Stimulated activated CD8-positive, alpha-beta memory T cell treated with anti-CD3 and anti-CD28 coated beads, Interleukin-4, amount 100 ng/mL, for 4 hours (primary cell): ENCODE results near the gene PRKAR1B.

Source experiments
- DNase-seq, 2 donors: peaks; one replicate each; pipeline ENCODE4 v3.0.0-alpha.2; 2020; ENCODE audit warnings: low read depth in 2 of 2, low spot score in 1 of 2

Gene PRKAR1B

DNA sequence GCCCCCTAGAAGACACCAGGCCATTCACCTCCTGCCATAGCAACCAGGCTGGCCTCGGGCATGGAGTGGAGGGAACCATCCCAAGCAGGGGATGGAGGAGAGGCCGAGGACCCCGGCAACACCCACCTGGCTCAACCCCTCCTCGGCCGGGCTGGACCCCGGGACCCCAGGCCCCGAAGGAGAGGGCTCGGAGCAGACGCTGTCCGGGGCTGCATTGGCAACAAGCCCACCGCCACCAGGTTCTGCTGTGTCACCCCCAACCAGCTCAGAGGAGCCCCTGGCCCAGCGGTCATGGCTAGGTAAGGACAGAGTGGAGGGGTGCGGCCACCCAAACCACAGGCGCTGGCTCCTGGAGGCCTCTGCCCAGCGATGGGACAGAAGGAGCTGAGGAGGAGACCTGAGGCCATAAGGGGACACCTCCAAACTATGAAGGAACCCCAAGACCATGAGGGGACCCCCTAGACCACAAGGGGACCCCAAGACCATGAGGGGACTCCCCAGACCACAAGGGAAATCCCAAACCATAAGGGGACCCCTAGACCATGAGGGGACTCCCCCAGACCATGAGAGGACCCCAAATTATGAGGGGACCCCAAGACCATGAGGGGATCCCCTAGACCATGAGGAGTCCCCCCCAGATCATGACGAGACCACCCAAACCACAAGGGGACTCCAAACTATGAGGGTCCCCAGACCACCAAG is 132.7 kb downstream of the PRKAR1B start:
- DNase-seq = no peak

DNA sequence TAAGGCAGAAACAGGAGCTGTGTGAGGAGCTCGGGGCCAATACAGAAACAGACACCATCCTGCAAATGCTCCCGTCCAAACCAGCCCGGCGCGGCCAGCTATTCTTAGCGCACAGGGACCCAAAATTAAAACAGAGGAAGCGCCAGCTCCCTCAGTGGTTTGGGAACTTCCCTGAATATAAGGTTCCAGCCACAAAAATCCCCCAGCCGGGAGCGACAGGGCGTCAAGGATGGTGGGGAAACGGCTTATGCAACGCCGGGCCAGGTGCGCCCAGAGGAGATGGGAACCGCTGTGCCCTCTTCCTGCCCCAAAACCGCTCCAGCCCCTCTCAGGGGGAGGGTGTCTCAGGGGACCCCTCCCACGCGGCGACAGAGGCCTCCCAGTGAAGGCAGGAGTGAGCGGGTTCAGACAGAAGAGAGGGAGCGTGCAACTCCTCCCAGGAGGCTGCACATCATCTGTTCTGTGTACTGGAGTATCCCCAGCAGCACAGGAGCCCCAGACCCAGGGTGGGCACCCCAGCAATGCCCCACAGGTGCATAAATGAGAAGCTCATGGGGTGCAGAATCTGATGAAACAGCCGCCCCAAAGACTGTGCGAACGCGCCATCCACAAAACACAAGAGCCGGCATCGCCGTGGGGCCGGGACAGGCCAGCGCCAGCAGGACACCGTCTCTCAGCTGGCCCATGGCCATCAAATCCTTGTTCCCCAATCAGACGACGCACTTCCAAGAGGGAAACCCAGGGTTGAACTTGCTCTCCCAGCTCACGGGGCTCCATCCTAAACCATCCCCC is 133.6 kb downstream of the PRKAR1B start:
- DNase-seq = no peak

DNA sequence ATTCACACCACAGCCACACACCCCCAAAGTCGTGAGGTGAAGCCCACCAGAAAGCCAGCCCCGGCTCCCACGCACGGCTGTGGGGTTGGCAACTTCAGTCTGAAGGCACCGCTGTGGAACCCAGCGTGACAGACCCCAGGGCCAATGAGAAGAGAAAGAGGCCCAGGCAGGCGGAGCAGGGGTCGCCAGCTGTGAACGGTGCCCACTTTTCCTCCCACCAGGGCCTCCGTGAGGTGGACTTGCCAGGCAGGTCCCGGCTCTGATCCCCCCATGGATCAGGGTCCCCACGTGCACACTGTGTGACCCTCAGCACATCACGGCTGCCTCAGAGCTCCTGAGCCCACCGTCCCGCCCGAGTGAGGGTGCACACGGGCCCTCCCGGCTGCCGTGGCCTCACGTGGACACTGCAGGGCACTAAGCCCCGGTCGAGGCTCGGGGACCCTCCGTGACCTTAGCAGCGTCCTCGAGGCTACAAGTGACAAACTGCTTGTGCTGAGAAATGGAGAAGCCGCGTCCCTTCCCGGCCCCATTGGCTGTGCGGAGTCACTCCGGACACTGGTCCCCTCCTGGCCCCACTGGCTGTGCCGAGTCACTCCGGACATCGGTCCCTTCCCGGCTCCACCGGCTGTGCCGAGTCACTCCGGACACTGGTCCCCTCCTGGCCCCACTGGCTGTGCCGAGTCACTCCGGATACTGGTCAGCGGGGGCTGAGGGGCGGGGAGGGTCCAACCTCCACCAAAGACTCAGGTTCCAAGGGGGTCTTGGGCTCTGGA is 135.0 kb downstream of the PRKAR1B start:
- DNase-seq = no peak

DNA sequence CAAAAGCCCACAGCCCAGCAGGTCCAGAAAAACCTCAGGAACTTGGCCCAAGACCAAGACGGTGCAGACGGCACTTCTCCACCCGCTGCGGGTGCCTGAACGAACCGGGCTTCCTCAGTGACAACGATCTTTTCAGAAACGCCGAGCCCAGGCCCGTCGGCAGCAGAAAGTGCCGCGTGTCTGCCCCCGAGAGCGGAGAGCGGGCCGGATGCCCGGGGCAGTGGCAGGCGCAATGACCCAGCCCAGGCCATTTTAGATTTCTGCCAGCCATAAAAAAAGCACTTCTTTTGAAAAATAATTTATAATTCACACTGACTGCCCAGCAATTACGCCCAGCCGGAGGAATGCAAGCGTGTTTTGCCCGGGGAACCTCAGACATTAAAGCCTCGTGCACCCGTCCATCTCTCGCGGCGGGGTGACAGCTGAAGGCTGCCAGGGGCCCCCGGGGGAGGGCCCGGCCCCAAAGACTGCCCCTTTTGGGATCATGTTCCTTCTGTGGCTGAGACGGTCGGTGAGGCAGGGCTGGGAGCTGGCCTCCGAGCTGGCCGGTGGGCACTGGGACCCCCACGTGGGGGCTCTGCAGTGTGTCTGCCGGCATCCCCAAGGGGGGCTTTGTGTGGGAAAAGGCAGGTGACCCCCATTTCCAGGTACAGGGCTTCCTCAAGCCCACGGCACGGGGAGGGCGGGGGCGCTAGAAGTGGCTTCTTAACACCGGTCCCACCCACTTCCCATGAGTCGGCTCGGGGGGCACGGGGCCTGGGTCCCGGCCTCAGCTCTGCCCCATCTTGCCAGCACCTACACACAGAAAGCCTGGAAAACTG is 136.1 kb downstream of the PRKAR1B start:
- DNase-seq = no peak

DNA sequence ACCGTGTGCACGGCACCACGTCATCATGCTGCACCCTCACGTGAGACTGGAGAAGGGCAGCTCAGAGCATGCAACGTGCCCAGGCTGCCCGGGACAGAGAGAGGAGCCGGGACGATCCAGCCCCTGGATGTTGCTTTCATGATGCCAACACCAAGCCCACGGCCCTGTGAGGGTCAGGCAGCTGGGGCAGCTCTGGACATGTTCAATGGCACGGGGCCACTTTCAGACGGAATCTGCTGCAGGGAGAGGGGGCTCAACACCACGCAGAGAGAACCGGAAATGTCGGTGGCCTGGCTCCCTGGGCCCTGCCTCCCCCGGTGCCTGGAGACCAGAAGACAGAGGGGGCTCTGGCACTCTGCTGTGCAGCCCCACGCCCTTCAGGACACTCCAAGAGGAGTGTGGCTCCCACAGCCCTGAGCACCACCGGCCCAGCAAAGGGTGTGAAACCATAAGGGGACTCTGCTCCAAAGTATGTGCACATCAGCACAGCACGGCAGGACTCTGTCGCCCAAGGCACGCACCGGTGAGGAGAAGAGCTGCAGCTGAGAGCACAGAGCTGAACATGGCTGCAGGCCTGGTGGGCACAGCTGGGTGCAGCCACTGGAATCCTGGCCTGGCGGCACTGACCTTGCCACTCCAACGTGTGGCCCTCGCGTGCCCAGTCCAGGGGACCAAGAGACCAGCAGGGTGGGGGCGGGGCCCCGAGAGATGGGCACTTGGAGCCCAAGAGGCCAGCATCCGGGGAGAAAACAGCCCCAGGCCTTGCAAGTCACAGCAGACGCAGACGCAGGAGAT is 137.1 kb downstream of the PRKAR1B start:
- no peak for DNase-seq

DNA sequence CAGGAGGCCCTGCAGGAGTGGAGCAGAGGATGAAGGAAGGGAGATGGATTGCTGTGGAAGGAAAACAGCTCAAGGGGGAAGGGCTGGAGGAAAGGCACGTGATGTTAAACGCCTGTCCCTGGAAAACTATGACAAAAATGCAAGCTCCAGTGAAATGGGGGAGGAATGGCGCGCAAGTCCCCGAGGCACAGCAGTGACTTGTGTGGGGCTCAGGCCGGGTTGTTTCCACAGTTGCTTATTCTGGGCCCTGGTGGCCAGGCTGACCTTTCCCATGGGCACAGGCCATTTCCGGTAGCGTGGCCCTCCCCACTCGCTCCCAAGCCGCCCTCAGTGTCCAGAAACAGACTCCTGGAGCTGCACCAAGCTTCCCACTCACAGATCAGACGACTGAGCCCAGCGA is 139.3 kb downstream of the PRKAR1B start:
- DNase-seq = no peak

DNA sequence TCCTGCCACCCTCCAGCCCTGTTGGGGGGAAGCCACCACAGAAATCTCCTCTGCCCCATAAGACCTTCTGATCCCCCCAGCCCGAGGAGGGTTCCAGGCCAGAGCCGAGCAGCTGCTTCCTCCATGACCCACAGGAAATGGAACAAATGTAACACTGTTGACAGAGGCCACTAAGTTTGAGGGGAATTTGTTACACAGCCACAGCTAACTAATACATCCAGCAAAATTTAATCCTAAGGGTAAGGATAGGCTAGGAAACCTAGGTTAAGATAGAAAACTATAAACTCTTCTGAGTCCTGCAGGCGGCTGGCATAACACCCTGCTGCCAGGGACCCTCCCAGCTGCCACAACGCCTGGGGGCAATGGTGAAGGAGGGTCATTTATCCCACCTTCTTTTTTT is 140.6 kb downstream of the PRKAR1B start:
- DNase-seq = no peak

DNA sequence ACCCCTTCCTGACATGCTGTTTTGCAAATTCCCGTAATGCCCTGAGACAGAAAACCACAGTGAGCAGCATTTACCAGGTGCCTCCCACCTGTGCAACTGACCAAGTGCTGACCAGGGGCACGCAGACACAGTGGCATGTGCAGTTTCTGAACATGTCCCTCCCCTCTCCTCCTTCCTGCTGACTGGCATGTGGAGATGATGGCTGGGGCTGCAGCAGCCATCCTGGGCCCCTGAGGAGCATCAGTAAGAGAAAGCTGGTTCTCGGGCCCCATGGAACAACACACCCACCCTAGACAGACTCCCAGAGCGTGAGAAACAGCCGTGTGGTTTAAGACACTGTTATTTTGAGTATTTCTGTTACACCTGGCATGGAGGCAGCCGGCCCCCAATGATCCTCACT is 141.2 kb downstream of the PRKAR1B start:
- no peak for DNase-seq

DNA sequence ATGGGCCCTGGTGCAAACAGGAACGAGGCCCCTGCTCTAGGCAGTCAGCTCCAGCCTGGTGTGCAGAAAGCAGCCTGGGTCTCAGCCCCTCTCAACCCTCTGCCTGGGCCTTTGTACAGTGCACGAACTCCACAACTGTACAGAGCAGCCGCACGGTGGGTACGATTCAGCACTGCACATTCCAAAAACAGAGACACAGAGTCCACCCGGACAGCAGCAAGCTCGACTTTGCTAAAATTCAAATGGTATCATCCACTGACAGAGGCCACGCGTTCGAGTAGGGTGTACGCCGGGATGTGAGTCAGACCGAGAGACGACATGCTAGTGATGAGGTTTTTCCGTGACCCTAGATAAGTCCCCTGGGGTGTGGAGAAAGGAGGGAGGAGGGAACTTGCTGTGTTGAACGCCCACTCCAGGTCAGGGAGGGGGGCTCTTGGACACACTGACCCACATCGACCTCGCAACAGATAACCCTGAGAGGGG is 141.8 kb downstream of the PRKAR1B start:
- DNase-seq = no peak

DNA sequence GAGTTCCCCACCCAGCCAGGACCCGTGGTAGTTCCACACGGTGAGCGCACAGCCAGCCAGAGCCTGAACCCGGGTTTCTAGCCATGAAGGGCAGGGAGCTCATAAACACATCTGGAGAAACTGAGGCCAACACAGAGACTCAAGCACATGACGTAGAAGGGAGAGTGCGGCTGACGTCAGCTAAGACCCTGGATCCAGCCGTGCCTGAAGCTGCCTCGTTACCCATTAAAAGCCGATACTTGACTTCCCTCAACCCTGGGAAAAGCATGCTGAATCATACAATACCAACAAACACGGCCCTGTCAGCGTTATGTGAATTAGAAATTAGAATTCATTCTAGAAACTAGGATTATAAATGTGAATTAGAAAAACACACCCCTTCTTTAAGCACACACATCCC is 142.3 kb downstream of the PRKAR1B start:
- DNase-seq = no peak

DNA sequence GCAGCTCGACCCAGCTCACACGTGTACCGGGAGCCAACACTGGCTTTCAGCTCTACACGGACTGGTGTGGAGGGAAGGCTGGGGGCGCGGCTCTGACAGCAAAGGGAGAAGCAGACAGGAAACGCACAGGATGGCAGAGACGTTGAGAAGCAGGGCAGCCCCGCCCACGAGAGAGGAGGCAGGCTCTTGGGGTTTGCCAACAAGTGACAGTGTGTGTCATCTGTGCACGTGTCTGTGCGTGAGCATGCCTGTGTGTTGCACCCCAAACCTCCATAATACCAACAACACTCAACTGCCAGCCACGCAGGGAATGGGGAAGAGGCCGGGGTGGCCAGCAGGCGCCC is 143.0 kb downstream of the PRKAR1B start:
- peak; percentile 71 to 88 for DNase-seq

DNA sequence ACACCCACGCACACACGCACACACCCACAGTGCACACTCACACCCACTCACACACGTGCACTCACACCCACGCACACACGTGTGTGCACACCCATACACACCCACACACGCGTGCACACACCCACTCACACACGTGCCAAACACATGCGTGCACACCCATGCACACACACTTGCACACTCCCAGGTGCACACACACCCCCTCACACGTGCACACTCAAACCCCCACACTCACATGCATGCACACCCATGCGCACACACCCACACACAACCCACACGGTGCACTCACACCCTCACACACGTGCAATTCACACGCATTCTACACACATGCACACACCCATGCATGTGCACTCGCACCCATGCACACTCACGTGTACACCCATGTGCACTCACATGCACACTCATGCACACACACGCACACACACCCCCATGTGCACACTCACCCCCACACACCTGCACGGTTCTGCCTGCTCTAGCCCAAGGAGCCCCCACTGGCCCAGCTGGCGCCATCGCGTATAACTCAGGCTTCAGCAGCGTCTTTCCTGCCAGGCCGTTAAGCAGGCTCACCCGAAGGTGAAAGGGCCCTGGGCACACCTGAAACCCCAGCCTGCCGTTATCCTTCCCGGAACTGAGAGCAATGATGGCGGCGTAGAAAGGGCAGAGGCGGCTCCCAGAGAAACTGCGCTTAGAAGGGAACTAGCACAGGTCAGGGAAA is 143.5 kb downstream of the PRKAR1B start:
- no peak for DNase-seq

DNA sequence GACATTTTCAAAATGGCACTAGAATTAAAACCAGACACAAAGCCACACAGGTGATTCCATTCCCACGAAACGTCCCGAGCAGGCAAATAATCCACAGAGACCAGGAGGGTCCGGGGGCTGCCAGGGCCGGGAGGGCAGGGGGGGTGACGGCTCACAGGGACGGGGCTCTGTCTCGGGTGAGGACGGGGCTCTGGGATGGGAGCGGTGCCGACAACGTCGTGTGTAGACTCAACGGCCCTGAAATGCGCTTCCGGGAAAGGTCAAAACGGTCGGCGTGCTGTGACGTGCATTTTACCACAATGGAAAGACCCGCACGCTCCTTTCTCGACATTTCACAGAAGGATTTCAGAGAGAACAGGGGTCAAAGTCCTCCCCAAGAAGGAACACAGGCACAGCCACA is 144.2 kb downstream of the PRKAR1B start:
- no peak for DNase-seq

DNA sequence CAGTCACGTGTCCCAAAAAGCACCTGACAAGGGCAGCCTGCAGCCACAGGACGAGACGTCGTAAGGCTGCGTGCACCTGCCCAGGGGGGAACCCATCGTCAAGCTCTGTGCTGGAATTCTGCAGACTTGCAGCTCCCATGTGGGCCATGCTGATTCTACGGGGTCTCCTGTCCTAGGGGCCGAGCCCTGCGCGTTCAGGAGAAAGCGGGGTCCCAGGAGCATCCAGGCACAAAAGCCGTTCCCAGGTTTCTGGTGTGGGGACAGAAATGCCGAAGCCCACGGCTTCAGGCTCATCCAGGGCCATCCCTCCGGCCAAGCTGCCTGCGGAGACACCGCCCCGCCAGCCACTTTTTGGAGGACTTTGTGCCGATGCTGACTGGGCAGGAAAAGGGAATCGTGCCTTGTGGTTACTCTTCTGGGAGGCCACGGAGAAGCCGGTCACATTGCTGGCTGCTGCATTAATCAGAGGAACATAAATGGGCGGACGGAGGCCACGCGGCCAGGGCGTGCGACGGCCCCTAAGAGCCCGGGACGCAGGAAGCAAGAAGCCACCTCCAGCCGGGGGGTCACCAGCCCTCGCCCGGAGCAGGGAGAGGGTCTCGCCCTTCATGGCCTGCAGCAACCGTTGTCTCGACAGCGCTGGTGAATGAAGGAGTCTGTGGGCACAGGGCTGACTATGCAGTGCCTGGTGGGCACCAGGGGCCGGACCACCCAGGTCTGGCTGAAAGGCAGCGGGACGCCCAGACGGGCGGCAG is 144.8 kb downstream of the PRKAR1B start:
- DNase-seq = no peak

DNA sequence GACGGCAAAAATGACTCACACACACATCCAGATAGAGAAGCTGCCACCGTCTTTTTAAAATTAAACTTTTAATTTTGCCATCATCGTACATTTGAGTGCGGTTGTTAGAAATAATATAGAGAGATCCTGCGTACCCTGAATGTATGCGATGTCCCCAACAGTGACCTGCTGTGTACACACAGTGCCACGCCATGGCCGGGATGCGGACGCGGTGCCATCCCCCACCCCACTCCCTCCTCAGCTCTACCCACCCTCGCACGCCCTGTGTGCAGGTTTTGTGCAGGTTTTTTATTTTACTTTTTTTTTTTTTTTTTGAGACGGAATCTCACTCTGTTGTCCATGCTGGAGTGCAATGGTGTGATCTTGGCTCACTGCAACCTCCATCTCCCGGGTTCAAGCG is 148.7 kb downstream of the PRKAR1B start:
- no peak for DNase-seq

DNA sequence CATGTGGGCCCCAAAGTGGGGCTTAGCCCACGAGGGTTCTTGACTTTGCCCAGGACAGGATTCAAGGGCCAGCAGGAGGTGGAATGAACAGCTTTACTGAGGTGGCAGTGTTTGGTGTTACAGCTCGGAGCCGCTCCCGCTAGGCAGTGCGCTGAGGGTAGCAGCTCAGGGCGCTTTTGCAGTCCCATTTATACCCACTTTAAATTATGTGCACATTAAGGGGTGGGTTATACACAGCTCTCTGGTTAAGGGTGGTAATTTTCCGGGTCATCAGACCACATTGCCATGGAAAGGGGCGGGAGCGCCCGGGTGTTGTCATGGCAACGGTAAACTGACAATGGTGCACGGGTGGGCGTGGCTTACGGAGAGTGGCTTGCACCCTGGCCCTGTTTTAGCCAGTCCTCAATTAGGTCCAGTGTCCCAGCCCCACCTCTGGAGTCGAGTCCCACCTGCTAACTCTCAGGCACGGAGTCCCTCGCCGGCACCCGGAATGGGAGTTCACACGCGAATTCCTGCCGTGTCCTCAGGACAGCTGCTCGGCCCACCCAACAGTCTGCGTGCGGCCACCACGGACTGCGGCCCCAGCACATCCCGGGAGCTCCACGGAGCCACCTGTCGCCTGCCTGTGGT is 149.2 kb downstream of the PRKAR1B start:
- no peak for DNase-seq

DNA sequence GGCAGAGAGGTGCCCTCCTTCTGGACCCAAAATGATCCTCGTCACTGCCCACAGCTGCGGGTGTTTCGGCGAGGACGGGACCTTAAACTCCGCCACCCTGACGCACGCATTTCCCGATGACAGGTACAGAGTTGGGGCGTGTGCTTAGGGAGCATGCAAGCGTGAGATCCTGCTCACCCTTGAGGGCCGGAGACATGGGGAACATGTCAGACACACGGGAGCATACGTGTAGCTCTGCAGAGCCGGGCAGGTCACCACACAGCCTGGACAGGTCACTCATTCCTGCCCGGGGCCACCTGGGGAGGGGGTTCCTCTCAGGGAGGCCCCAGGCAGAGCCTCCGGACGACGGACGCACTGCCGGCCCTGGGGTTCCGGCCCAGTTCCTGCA is 149.8 kb downstream of the PRKAR1B start:
- no peak for DNase-seq

DNA sequence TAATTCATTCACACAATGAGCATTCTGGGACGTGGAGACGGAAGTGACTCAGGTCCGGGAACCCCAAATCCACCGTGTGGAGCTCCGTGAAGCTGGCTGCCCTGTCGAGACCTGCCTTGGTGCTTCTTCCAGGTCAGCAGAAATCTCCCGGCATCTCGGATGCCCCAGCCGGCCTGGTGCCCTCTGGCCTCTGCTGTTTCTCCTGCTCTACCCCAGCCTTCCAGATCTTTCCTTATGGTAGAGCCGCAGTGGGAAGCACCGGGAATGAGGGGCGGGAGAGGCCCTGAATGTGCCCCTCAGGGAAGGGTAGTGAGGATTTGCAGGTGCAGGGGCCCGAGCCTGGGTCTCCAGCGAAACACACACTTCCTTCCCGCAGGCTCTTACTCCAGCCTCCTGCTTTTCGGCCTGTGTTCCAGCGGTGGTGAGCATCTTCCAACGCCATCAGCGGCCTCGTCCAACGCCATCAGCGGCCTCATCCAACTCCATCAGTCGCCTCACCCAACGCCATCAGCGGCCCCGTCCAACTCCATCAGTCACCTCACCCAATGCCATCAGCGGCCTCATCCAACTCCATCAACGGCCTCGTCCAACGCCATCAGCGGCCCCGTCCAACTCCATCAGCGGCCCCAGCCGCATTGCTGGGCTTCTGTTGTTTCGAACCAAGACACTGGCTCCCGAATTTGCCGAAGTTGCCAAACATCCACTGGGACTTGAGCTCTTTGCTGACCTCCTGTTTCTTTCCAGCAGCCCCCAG is 150.4 kb downstream of the PRKAR1B start:
- no peak for DNase-seq
